ENCODE results near the gene PGM5. TPM values are rescaled to one million over a fixed set of nuclear protein-coding genes. Genes with fewer than 3 reads are reported as not detected.

The PGM5 gene
- total and polyA plus RNA-seq, 2 experiments from 2014 or later: 0.11 to 0.46 TPM

- Histone ChIP-seq H3K79me2 (ENCODE audit: insufficient read depth) (no peaks in the 10 kb centered on the region), H3K9me2 (ENCODE audit: insufficient read depth) (no peaks in the 10 kb centered on the region), H3F3A (ENCODE audit: insufficient read depth) (no peaks in the 10 kb centered on the region), H3K9ac (no peak overlapping the region), H3K4me2 (ENCODE audit: unreplicated experiment) (no peak overlapping the region), H3K36me3 (ENCODE audit: low read depth) (no peaks in the 10 kb centered on the region), H3K4me3 (no peak overlapping the region), H3K27ac (no peak overlapping the region), H2AFZ (no peak overlapping the region), H4K20me1 (ENCODE audit: insufficient read depth) (no peaks in the 10 kb centered on the region), H3K9me3 (ENCODE audit: low read depth) (no peaks in the 10 kb centered on the region), H3K4me1 (ENCODE audit: insufficient read depth) (no peaks in the 10 kb centered on the region), H3K27me3 (replicated peaks; ENCODE audit: insufficient read depth) (no peaks in the 10 kb centered on the region)
- WGBS, 2 experiments (ENCODE audit: low coverage in 1 of 2, low lambda C conversion rate in 2 of 2, missing lambda C conversion rate in 2 of 2): 33 to 34% methylated on average over 2 of the region's 2 CpGs
- in situ Hi-C loops (cut with MboI): no loop called here
- no peak for DNase-seq
- TF ChIP-seq EZH2phosphoT487 (IDR thresholded peaks at IDR 0.05; ENCODE audit: insufficient read depth, low read depth) (no peak), EZH2 (IDR thresholded peaks at IDR 0.05; ENCODE audit: insufficient read depth, poor library complexity, severe bottlenecking) (no peak)
Observed at GRCh38 chr9:68447611-68448010, 91.2 kb downstream of the PGM5 start.

GRCh38 chr9:68454579-68455334, 98.3 kb downstream of the PGM5 start:
- WGBS, 2 experiments (ENCODE audit: low coverage in 1 of 2, low lambda C conversion rate in 2 of 2, missing lambda C conversion rate in 2 of 2): 58 to 59% methylated on average over 13 of the region's 13 CpGs
- no peaks in the 10 kb centered on the region for H3K4me1 ChIP-seq (ENCODE audit: insufficient read depth)
- no peaks in the 10 kb centered on the region for H3F3A ChIP-seq (ENCODE audit: insufficient read depth)
- H3K9me2 ChIP-seq (ENCODE audit: insufficient read depth): no peaks in the 10 kb centered on the region
- no peak overlapping the region for H3K27ac ChIP-seq
- in situ Hi-C loops (cut with MboI): no loop called here
- no peak overlapping the region for H3K4me2 ChIP-seq (ENCODE audit: unreplicated experiment)
- no peak overlapping the region for H3K4me3 ChIP-seq
- no peaks in the 10 kb centered on the region for H3K79me2 ChIP-seq (ENCODE audit: insufficient read depth)
- TF ChIP-seq EZH2 (IDR thresholded peaks at IDR 0.05; ENCODE audit: insufficient read depth, poor library complexity, severe bottlenecking) (no peak), EZH2phosphoT487 (IDR thresholded peaks at IDR 0.05; ENCODE audit: insufficient read depth, low read depth) (no peak)
- no peaks in the 10 kb centered on the region for H3K27me3 ChIP-seq (replicated peaks; ENCODE audit: insufficient read depth)
- no peaks in the 10 kb centered on the region for H3K36me3 ChIP-seq (ENCODE audit: low read depth)
- no peaks in the 10 kb centered on the region for H3K9me3 ChIP-seq (ENCODE audit: low read depth)
- no peak overlapping the region for H2AFZ ChIP-seq
- H3K9ac ChIP-seq: no peak overlapping the region
- DNase-seq: no peak
- no peaks in the 10 kb centered on the region for H4K20me1 ChIP-seq (ENCODE audit: insufficient read depth)

GRCh38 chr9:68455451-68455850, 99.0 kb downstream of the PGM5 start:
- no peak overlapping the region for H3K27ac ChIP-seq
- 25 to 31% methylated on average over 2 of the region's 2 CpGs for WGBS, 2 experiments (ENCODE audit: low coverage in 1 of 2, low lambda C conversion rate in 2 of 2, missing lambda C conversion rate in 2 of 2)
- H3K9me2 ChIP-seq (ENCODE audit: insufficient read depth): no peaks in the 10 kb centered on the region
- no peak for TF ChIP-seq EZH2 (IDR thresholded peaks at IDR 0.05; ENCODE audit: insufficient read depth, poor library complexity, severe bottlenecking)
- TF ChIP-seq EZH2phosphoT487 (IDR thresholded peaks at IDR 0.05; ENCODE audit: insufficient read depth, low read depth): no peak
- no peaks in the 10 kb centered on the region for H3K27me3 ChIP-seq (replicated peaks; ENCODE audit: insufficient read depth)
- no peak overlapping the region for H3K9ac ChIP-seq
- no peak overlapping the region for H2AFZ ChIP-seq
- no peak overlapping the region for H3K4me3 ChIP-seq
- in situ Hi-C loops (cut with MboI): no loop called here
- H3K9me3 ChIP-seq (ENCODE audit: low read depth): no peaks in the 10 kb centered on the region
- no peaks in the 10 kb centered on the region for H3K79me2 ChIP-seq (ENCODE audit: insufficient read depth)
- H3K36me3 ChIP-seq (ENCODE audit: low read depth): no peaks in the 10 kb centered on the region
- no peaks in the 10 kb centered on the region for H4K20me1 ChIP-seq (ENCODE audit: insufficient read depth)
- H3K4me1 ChIP-seq (ENCODE audit: insufficient read depth): no peaks in the 10 kb centered on the region
- H3F3A ChIP-seq (ENCODE audit: insufficient read depth): no peaks in the 10 kb centered on the region
- no peak for DNase-seq
- no peak overlapping the region for H3K4me2 ChIP-seq (ENCODE audit: unreplicated experiment)

GRCh38 chr9:68457803-68458202, 101.4 kb downstream of the PGM5 start:
- no peaks in the 10 kb centered on the region for H3K9me3 ChIP-seq (ENCODE audit: low read depth)
- H3K27me3 ChIP-seq (replicated peaks; ENCODE audit: insufficient read depth): no peaks in the 10 kb centered on the region
- WGBS, 2 experiments (ENCODE audit: low coverage in 1 of 2, low lambda C conversion rate in 2 of 2, missing lambda C conversion rate in 2 of 2): 15 to 17% methylated on average over 1 of the region's 1 CpG
- in situ Hi-C loops (cut with MboI): no loop called here
- H3K36me3 ChIP-seq (ENCODE audit: low read depth): no peaks in the 10 kb centered on the region
- DNase-seq: no peak
- no peak overlapping the region for H3K4me3 ChIP-seq
- no peaks in the 10 kb centered on the region for H4K20me1 ChIP-seq (ENCODE audit: insufficient read depth)
- H2AFZ ChIP-seq: no peak overlapping the region
- H3F3A ChIP-seq (ENCODE audit: insufficient read depth): no peaks in the 10 kb centered on the region
- no peak overlapping the region for H3K27ac ChIP-seq
- no peaks in the 10 kb centered on the region for H3K79me2 ChIP-seq (ENCODE audit: insufficient read depth)
- no peaks in the 10 kb centered on the region for H3K9me2 ChIP-seq (ENCODE audit: insufficient read depth)
- TF ChIP-seq EZH2phosphoT487 (IDR thresholded peaks at IDR 0.05; ENCODE audit: insufficient read depth, low read depth): no peak
- TF ChIP-seq EZH2 (IDR thresholded peaks at IDR 0.05; ENCODE audit: insufficient read depth, poor library complexity, severe bottlenecking): no peak
- no peak overlapping the region for H3K4me2 ChIP-seq (ENCODE audit: unreplicated experiment)
- no peaks in the 10 kb centered on the region for H3K4me1 ChIP-seq (ENCODE audit: insufficient read depth)
- no peak overlapping the region for H3K9ac ChIP-seq
